HEK293T (cell line): ENCODE data around the gene LCN12.
A peak's percentile ranks its signal among the peaks of the same experiment; 100 is the strongest.

Experiments used
- CTCF ChIA-PET: fragments of 350-600 bp; formaldehyde crosslinking; extraction: SDS; loops from one replicate; lab custom pipeline; 2021; ENCODE audit warnings: antibody characterized with exemption, inconsistent platforms; lab: Yijun Ruan, JAX
- POLR2A ChIA-PET: fragments of 350-600 bp; formaldehyde crosslinking; extraction: SDS; loops from one replicate; lab custom pipeline; 2020; ENCODE audit warnings: antibody characterized with exemption, inconsistent platforms; lab: Yijun Ruan, JAX
- DNase-seq: peaks from one replicate; pipeline ENCODE4 v3.0.0; 2012; ENCODE audit warnings: mixed read lengths; ENCODE audit errors: extremely low spot score
- ARNT ChIP-seq: fragments of 450-650 bp; IDR thresholded peaks from 2 replicates; pipeline ENCODE4 v1.6.1; 2017; ENCODE audit warnings: mild to moderate bottlenecking
- BHLHE40 ChIP-seq: fragments of 450-650 bp; IDR thresholded peaks from 2 replicates; pipeline ENCODE4 v1.6.1; 2016; ENCODE audit warnings: mild to moderate bottlenecking, moderate library complexity, borderline replicate concordance
- CTBP1 ChIP-seq: fragments of 450-650 bp; IDR thresholded peaks from 2 replicates; pipeline ENCODE4 v1.6.1; 2016; ENCODE audit warnings: borderline replicate concordance
- ELF4 ChIP-seq: fragments of 450-650 bp; IDR thresholded peaks from 2 replicates; pipeline ENCODE4 v1.6.1; 2017; ENCODE audit warnings: antibody characterized with exemption
- FOXA1 ChIP-seq: fragments of 450-650 bp; IDR thresholded peaks from 2 replicates; pipeline ENCODE4 v1.6.1; 2016; ENCODE audit warnings: mild to moderate bottlenecking
- FOXK2 ChIP-seq: fragments of 450-650 bp; IDR thresholded peaks from 2 replicates; pipeline ENCODE4 v1.6.1; 2016; ENCODE audit warnings: mild to moderate bottlenecking
- FOXM1 ChIP-seq: fragments of 450-650 bp; IDR thresholded peaks from 2 replicates; pipeline ENCODE4 v1.6.1; 2017; ENCODE audit warnings: mild to moderate bottlenecking, borderline replicate concordance
- HDGF ChIP-seq: fragments of 450-650 bp; IDR thresholded peaks from 2 replicates; pipeline ENCODE4 v1.6.1; 2017; ENCODE audit warnings: antibody characterized with exemption, borderline replicate concordance
- L3MBTL2 ChIP-seq: fragments of 450-650 bp; conservative IDR thresholded peaks from 2 replicates; pipeline ENCODE4 v1.6.1; 2016; ENCODE audit warnings: mild to moderate bottlenecking
- LEF1 ChIP-seq: fragments of 450-650 bp; IDR thresholded peaks from 2 replicates; pipeline ENCODE4 v1.6.1; 2017; ENCODE audit warnings: mild to moderate bottlenecking, borderline replicate concordance
- NFRKB ChIP-seq: fragments of 450-650 bp; IDR thresholded peaks from 2 replicates; pipeline ENCODE4 v1.6.1; 2016; ENCODE audit warnings: mild to moderate bottlenecking, moderate library complexity
- SP1 ChIP-seq: fragments of 450-650 bp; IDR thresholded peaks from 2 replicates; pipeline ENCODE4 v1.6.1; 2017
- SUZ12 ChIP-seq: fragments of 450-650 bp; IDR thresholded peaks from 2 replicates; pipeline ENCODE4 v1.6.1; 2016; ENCODE audit warnings: mild to moderate bottlenecking
- TARDBP ChIP-seq: fragments of 450-650 bp; IDR thresholded peaks from 2 replicates; pipeline ENCODE4 v1.6.1; 2016
- ZNF384 ChIP-seq: fragments of 450-650 bp; IDR thresholded peaks from 2 replicates; pipeline ENCODE4 v1.6.1; 2016
- TF ChIP-seq, protein P1 (sequence below): fragments of 450-650 bp; IDR thresholded peaks from 2 replicates; pipeline ENCODE4 v1.6.1; 2016

The LCN12 gene

DNA sequence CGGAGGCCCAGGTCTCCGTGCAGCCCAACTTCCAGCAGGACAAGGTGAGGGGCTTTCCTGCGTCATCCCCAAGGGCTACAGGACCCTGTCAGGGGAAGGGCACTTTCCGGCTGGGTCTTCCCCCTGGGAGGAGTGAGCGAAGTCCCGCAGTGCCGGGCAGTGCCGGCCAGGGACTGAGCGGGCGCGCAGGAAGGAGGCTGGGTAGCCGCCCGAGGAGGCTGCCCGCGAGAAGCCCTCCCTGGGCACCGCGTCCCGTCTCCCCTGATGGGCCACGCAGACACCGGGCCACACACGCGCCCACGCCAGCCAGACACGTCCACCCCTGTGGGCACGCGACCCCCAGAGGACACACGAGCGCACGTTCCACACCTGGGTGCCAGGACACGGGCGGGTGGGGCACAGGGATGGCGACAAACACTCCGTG, 25.6 kb downstream of the LCN12 start:
- ChIA-PET CTCF (no interaction called here), POLR2A (interaction anchor here (1.0 to 1.7 kb wide), 2 partner anchors 14 kb away, joined by 5 to 6 read pairs; partner anchors contain the start of gene PAXX)
- TF ChIP-seq ELF4 (no peak), ZNF384 (no peak), SUZ12 (no peak), FOXA1 (no peak), L3MBTL2 (no peak), TARDBP (no peak), ARNT (no peak), FOXK2 (no peak), NFRKB (no peak), HDGF (no peak), LEF1 (no peak), SP1 (no peak), BHLHE40 (no peak), FOXM1 (no peak), CTBP1 (no peak)
- TF ChIP-seq, protein P1, sequence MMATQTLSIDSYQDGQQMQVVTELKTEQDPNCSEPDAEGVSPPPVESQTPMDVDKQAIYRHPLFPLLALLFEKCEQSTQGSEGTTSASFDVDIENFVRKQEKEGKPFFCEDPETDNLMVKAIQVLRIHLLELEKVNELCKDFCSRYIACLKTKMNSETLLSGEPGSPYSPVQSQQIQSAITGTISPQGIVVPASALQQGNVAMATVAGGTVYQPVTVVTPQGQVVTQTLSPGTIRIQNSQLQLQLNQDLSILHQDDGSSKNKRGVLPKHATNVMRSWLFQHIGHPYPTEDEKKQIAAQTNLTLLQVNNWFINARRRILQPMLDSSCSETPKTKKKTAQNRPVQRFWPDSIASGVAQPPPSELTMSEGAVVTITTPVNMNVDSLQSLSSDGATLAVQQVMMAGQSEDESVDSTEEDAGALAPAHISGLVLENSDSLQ = no peak
- DNase-seq = no peak

- peak; percentile 96 for DNase-seq
- TF ChIP-seq SUZ12 (no peak), SP1 (no peak), BHLHE40 (no peak), ZNF384 (no peak), TARDBP (no peak), ELF4 (no peak), FOXM1 (no peak), HDGF (no peak), CTBP1 (no peak), FOXK2 (no peak), FOXA1 (no peak), ARNT (no peak), LEF1 (no peak), NFRKB (no peak), L3MBTL2 (no peak)
- TF ChIP-seq, protein P1 = no peak
- CTCF ChIA-PET = interaction anchor here (1.1 kb wide), 1 partner anchor 30 kb away, joined by 3 read pairs; no protein-coding TSS in a partner anchor
- POLR2A ChIA-PET = interaction anchor here (0.6 to 1.0 kb wide), 2 partner anchors 14 to 28 kb away, joined by 3 to 5 read pairs; partner anchors contain the start of gene PAXX
Measured at GRCh38 chr9:136978073-136978864, 26.2 kb downstream of the LCN12 start.

GRCh38 chr9:136978865-136979544, 26.9 kb downstream of the LCN12 start:
- TF ChIP-seq HDGF = no peak
- no peak for TF ChIP-seq BHLHE40
- no peak for TF ChIP-seq CTBP1
- no peak for TF ChIP-seq FOXM1
- no peak for TF ChIP-seq LEF1
- no peak for TF ChIP-seq SP1
- no peak for TF ChIP-seq FOXA1
- no peak for DNase-seq
- POLR2A ChIA-PET = interaction anchor here (0.6 to 1.0 kb wide), 2 partner anchors 13 to 28 kb away, joined by 3 to 5 read pairs; partner anchors contain the start of gene PAXX
- CTCF ChIA-PET = interaction anchor here (1.1 kb wide), 1 partner anchor 31 kb away, joined by 3 read pairs; no protein-coding TSS in a partner anchor

DNA sequence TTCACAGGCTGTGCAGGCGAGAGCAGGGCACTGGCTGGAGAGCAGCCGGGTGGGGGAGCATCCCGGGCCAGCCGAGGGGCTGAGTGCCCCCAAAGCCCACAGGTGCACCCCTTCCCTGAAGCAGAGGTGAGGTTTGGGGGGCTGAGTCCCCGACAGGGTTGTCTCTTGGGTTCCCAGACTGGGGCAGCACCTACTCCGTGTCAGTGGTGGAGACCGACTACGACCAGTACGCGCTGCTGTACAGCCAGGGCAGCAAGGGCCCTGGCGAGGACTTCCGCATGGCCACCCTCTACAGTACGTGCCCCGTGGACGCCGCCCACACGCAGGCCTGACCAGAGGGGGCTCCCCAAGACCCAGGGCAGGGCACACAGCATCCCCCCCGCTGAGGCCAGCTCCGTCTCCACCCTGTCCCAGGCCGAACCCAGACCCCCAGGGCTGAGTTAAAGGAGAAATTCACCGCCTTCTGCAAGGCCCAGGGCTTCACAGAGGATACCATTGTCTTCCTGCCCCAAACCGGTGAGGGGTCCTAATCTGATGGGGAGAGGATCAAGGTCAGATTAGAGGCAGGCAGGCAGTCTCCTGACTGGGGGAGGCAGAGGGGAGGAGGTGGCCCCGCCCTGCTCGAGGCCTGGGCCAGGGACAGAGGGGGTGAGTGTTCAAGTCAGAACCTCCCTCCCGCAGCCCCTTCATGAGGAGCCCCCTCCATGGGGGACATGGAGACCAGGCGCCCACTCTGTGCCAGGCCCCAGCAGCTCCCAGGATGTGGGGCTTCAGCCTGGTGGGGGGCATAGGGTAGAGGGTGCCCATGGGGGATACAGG, 27.9 kb downstream of the LCN12 start:
- DNase-seq = no peak
- ChIA-PET POLR2A (no interaction called here), CTCF (no interaction called here)
- no peak for TF ChIP-seq ELF4
- TF ChIP-seq, protein P1 = no peak
- no peak for TF ChIP-seq L3MBTL2
- TF ChIP-seq NFRKB = no peak
- TF ChIP-seq LEF1 = no peak
- no peak for TF ChIP-seq FOXA1
- TF ChIP-seq FOXK2 = no peak
- no peak for TF ChIP-seq FOXM1
- TF ChIP-seq SUZ12 = no peak
- TF ChIP-seq SP1 = no peak
- TF ChIP-seq HDGF = no peak
